DMS 273 (cell line): Measurements from ENCODE around the gene TMEM87B.
"Not testable (repeated sequence)": the region's sequence is repeated elsewhere in the genome, so short reads cannot be mapped to it uniquely, and the experiment has no call there.

Source experiments
- DNase-seq: peaks from one replicate; lab custom pipeline; 2025; ENCODE audit not compliant: unreplicated experiment; lab: John Stamatoyannopoulos, UW

TMEM87B gene

DNA sequence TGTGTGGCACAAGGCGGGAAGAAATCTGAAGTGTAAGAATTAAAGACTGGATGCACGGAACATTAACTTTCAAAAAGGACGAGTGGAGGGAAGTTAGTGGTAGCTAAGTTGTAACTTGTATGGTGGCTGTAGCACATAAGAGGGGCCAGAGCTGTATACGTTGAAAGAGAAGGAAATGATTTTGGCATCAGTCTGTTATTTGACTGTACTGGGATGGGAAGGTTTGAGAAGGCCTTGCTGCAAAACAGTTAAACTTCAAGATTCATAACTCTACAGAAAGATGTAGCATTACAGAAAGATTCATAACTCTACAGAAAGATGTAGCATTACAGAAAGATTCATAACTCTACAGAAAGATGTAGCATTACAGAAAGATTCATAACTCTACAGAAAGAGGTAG is 58.3 kb downstream of the TMEM87B start:
- not testable (repeated sequence) for DNase-seq

DNA sequence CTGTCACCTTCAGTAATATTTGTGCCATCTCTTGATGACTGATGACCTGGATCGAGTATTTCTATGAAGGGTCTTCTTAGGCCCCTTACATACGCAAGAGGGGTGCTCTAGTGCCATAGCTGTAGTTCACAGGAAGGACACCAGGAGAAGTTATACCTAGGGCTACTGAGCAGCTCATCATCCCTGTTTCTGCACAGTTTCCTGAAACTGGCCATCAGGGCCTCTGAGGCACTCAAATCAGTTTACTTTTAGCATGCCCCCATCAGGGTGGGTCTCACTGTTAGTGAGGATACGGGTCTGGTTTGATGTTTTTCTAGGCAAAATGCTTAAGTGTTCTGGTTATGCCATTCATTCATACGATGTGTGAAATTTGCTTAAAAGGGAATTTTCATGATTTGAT is 63.1 kb downstream of the TMEM87B start:
- no peak for DNase-seq

DNA sequence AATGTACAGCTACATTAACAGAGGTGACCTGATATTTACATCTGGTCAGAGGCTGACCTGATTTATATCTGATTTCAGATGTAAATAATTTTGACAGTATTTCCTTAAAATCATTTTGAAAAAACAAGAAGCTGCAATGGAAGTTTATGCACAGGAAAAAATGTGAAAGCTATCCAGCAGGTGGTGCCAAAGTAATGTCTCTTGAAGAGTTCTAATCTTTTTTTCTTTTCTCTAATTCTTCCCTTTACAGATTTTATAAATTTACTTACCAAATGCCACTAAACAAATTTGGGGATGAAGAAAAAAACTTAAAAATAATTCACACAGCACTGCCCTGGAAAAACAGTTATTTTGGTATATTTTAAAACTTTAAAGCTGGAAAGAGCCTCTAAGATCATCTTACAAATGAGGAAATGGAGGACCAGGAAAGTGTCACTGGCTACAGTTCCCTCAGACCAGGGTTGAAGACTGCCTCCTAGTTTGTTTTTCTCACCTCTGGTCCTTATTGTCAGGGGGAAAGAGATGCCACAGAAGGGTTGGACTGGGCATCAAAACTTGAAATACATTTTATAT is 66.7 kb downstream of the TMEM87B start:
- peak; percentile 68 for DNase-seq

GRCh38 chr2:112129060-112129459 is 74.0 kb downstream of the TMEM87B start:
- no peak for DNase-seq

- DNase-seq: no peak
Observed at GRCh38 chr2:112133344-112133743, 78.3 kb downstream of the TMEM87B start.

GRCh38 chr2:112134120-112134519 is 79.1 kb downstream of the TMEM87B start:
- DNase-seq: no peak

DNA sequence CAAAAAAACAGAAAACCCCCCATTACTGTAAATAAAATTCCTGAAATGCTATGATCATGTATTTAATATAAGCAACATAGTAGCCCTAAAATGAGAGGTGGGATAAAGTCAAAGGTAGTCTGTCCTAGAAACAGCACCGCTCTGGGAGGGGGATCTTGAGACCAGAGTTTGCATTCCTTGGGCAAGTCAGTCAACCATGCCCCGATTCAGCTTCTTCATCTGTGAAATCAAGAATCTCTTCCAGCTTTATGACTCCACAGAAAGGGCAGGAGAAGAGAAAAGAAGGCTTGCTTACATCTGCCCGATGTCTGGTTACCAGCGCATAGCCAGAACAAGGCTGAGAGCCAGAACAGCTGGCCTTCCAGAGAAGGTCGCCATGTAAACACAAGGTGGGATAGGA is 81.0 kb downstream of the TMEM87B start:
- DNase-seq: no peak

- DNase-seq: no peak
Observed at GRCh38 chr2:112137516-112138158, 82.6 kb downstream of the TMEM87B start.

GRCh38 chr2:112138159-112139032 is 83.3 kb downstream of the TMEM87B start, which contains the start of gene FBLN7:
Gene FBLN7, plus strand, starts transcription at chr2:112138385. Its CDS starts 271 bp downstream, at chr2:112138656.
- DNase-seq: peak; percentile 74

DNA sequence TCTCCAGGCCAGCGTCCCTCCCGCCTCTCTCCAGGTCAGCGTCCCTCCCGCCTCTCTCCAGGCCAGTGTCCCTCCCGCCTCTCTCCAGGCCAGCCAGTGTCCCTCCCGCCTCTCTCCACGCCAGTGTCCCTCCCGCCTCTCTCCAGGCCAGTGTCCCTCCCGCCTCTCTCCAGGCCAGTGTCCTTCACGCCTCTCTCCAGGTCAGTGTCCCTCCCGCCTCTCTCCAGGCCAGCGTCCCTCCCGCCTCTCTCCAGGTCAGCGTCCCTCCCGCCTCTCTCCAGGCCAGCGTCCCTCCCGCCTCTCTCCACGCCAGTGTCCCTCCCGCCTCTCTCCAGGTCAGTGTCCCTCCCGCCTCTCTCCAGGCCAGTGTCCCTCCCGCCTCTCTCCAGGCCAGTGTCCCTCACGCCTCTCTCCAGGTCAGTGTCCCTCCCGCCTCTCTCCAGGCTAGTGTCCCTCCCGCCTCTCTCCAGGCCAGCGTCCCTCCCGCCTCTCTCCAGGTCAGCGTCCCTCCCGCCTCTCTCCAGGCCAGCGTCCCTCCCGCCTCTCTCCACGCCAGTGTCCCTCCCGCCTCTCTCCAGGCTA is 84.1 kb downstream of the TMEM87B start:
- DNase-seq: not testable (repeated sequence)

DNA sequence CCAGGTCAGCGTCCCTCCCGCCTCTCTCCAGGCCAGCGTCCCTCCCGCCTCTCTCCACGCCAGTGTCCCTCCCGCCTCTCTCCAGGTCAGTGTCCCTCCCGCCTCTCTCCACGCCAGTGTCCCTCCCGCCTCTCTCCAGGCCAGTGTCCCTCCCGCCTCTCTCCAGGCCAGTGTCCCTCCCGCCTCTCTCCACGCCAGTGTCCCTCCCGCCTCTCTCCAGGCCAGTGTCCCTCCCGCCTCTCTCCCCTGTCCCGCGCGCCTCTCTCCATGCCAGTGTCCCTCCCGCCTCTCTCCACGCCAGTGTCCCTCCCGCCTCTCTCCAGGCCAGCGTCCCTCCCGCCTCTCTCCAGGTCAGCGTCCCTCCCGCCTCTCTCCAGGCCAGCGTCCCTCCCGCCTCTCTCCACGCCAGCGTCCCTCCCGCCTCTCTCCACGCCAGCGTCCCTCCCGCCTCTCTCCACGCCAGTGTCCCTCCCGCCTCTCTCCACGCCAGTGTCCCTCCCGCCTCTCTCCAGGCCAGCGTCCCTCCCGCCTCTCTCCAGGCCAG is 84.7 kb downstream of the TMEM87B start:
- DNase-seq: not testable (repeated sequence)

GRCh38 chr2:112140205-112140802 is 85.2 kb downstream of the TMEM87B start:
- no peak for DNase-seq

DNA sequence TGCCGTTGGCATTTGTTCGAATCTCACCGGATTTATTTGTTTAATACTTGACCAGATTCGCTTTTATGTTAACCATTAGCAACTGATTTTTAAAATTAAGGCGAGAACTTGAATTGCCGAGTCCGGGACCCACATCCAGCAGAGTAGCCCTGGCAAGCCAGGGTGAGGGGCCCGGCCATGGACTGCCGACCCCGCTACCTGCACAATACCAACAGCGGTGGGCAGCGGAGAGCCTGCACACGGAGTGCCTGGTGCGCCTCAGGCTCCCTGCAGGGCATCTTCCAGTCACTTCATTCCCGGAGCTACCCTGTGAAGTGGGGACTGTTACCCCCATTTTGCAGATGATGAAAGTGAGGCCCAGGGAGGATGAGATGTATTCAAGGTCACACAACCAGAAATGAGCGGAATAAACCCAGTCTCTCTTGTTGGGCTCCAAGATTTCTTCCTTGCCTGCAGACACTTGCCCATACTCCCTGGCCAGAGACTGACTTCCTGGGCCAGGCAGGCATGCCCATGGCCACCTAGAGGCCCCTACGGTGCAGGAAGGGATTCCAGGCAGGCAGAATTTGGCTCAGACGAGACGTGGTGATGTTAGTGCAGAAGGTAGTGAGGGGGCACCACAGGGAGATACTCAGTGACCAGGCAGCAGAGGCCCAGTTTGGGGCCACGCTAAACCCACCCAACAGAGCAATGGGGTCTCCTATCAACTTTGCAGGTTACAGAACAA is 86.0 kb downstream of the TMEM87B start:
- no peak for DNase-seq

DNA sequence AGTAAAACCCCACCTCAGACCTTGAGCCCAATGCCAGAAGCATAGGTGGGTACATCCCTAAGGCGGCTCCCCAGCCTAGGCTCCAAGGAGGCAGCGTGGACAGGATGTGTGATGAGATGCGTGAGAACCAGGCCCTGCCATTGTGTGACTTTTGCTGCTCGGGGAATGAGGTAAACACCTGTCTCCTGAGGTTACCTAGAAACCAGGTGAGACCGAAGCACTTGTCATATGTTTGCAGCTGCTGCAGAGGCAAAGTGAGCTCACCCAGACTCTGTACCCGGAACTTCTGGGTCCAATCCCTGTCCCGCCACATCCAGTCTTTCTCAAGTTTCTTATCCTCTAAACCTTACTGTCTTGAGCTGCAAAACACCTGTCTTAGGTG is 86.5 kb downstream of the TMEM87B start:
- DNase-seq: no peak

GRCh38 chr2:112142525-112143078 is 87.5 kb downstream of the TMEM87B start:
- no peak for DNase-seq

- DNase-seq: no peak
Observed at GRCh38 chr2:112143150-112143549, 88.1 kb downstream of the TMEM87B start.

- DNase-seq: no peak
Observed at GRCh38 chr2:112144966-112145365, 89.9 kb downstream of the TMEM87B start.

GRCh38 chr2:112147382-112148168 is 92.5 kb downstream of the TMEM87B start:
- DNase-seq: no peak

- DNase-seq: no peak
Observed at GRCh38 chr2:112148477-112148876, 93.4 kb downstream of the TMEM87B start.
